Mucosa of descending colon (tissue), 3 donors: ENCODE results near the gene PITHD1. TPM values are rescaled to one million over a fixed set of nuclear protein-coding genes. Genes with fewer than 3 reads are reported as not detected.

Source experiments
- ATAC-seq: fragments of 200-7000 bp; cut with Tn5 transposase; one replicate; pipeline ENCODE4 v1.9.1; 2020; ENCODE audit warnings: mild to moderate bottlenecking, moderate library complexity
- DNase-seq, 3 donors: peaks; one replicate each; pipeline ENCODE4 v3.0.0-alpha.2; 2020
- H3K36me3 ChIP-seq: fragments of 200-600 bp; one replicate; pipeline ENCODE4 v1.8.0; 2021; ENCODE audit warnings: low read depth, mild to moderate bottlenecking
- H3K4me1 ChIP-seq: fragments of 200-600 bp; one replicate; pipeline ENCODE4 v1.8.0; 2021; ENCODE audit warnings: low read depth, mild to moderate bottlenecking
- H3K4me3 ChIP-seq: fragments of 200-600 bp; one replicate; pipeline ENCODE4 v1.8.0; 2021; ENCODE audit warnings: mild to moderate bottlenecking
- H3K9me3 ChIP-seq: fragments of 200-600 bp; one replicate; pipeline ENCODE4 v1.8.0; 2021; ENCODE audit warnings: mild to moderate bottlenecking
- intact Hi-C, 2 donors: fragments of 100-400 bp; cut with DNase I in 1 of 2; cut with micrococcal nuclease in 1 of 2; formaldehyde crosslinking; loops; one replicate each; pipeline versions ENCODE4 v1.11.0 to v1.11.1; 2022; cut with DNase I, micrococcal nuclease
- total RNA-seq, 3 donors: library from RNA; stranded (reverse); fragmentation: NEBNext Ultra II Directional in 2 of 3; extraction: Animal tissue kit (Norgen Biotek cat#: 25700) in 2 of 3; gene quantifications; one replicate each; pipeline versions ENCODE4 v1.2.1 to v1.2.4, GENCODE V29; 2021 to 2023
- TF ChIP-seq, protein P1 (sequence below): fragments of 200-600 bp; IDR thresholded peaks from one replicate; pipeline ENCODE4 v1.8.0; 2022; ENCODE audit warnings: antibody characterized with exemption, mild to moderate bottlenecking
- donor health status: DM: no; HTN: no; CAD: no; lungs with moderate emphysema.
- donor health status: DM: no; HTN: no; CAD: no.
- donor health status: DM: no; HTN: yes; CAD: no.

PITHD1 gene
- total RNA-seq, 3 donors from 2014 or later: 38.9 to 53.2 (median 39.6) TPM

DNA sequence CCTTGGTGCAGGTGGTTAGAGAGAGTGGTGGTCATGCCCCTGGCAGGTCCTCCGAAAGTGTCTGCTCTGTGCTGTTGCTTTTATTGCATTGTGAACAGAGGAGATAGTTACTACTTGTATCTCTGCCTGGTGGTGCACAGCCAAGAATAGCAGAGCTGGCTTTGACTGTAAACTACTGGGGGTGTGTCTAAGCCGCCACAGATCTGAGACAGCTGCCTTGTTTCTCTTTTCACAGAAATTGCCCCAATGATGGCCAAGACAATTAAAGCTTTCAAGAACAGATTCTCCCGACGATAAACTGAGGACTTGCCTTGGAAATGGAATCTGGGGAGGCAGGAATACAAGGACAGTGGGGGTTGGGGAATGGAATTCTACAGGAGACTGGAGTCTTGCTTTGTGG lies 18.9 kb upstream of the PITHD1 start:
- TF ChIP-seq, protein P1, sequence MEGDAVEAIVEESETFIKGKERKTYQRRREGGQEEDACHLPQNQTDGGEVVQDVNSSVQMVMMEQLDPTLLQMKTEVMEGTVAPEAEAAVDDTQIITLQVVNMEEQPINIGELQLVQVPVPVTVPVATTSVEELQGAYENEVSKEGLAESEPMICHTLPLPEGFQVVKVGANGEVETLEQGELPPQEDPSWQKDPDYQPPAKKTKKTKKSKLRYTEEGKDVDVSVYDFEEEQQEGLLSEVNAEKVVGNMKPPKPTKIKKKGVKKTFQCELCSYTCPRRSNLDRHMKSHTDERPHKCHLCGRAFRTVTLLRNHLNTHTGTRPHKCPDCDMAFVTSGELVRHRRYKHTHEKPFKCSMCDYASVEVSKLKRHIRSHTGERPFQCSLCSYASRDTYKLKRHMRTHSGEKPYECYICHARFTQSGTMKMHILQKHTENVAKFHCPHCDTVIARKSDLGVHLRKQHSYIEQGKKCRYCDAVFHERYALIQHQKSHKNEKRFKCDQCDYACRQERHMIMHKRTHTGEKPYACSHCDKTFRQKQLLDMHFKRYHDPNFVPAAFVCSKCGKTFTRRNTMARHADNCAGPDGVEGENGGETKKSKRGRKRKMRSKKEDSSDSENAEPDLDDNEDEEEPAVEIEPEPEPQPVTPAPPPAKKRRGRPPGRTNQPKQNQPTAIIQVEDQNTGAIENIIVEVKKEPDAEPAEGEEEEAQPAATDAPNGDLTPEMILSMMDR: no peak
- ATAC-seq (peak; percentile 36), DNase-seq (no peak)
- Histone ChIP-seq H3K36me3 (peaks cover 26% of the 10 kb centered on the region), H3K9me3 (no peaks in the 10 kb centered on the region), H3K4me3 (no peak overlapping the region), H3K4me1 (no peaks in the 10 kb centered on the region)
- intact Hi-C loops: no loop called here

DNA sequence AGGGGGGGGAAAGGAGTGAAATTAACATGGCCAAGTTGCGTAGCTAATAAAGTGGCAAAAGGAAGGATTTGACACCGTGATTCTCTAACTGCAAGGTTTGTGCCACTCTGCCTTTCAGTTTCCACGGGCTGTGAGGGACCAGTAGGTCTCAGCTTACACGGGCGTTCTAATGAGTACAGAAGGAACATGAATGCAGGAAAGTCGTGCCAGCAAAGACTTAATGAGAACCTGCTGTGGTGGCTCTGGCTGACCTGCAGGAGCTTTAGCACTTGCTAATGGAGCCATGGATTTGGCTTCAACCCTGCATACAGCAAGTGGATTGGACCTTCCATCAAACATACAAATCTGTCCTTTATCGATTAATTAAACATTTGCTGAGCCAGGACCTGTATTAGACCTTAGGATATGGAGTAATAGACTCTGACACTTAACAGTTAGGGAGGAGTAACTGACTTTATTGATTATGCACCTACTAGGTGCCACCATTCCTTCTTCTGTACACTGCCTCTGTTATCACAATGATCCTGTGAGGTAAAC lies 15.1 kb upstream of the PITHD1 start:
- Histone ChIP-seq H3K36me3 (peaks cover 11% of the 10 kb centered on the region), H3K4me1 (no peaks in the 10 kb centered on the region), H3K4me3 (no peak overlapping the region), H3K9me3 (no peaks in the 10 kb centered on the region)
- ATAC-seq (no peak), DNase-seq (no peak)
- intact Hi-C loops: no loop called here
- TF ChIP-seq, protein P1: no peak

DNA sequence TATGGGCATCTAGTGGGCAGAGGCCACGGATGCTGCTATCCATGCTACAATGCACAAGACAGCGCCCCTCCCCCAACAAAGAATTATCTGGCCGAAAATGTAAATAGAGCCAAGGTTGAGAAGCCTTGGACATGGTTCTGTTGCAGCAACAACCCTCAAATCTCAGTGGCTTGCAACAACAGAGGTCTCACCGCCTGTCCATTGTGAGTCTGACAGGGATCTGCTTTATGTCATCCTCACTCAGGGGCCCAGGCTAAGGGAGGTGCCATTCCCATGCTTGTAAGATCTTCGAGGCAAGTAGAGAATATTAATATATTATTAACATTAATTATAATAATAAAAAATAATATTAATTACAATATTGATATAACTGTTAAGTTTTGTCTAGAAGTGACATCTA lies 9.5 kb upstream of the PITHD1 start:
- intact Hi-C loops: no loop called here
- no peak overlapping the region for H3K4me3 ChIP-seq
- no peaks in the 10 kb centered on the region for H3K9me3 ChIP-seq
- H3K36me3 ChIP-seq: no peaks in the 10 kb centered on the region
- no peak for DNase-seq
- no peak for ATAC-seq
- no peaks in the 10 kb centered on the region for H3K4me1 ChIP-seq
- TF ChIP-seq, protein P1: no peak

DNA sequence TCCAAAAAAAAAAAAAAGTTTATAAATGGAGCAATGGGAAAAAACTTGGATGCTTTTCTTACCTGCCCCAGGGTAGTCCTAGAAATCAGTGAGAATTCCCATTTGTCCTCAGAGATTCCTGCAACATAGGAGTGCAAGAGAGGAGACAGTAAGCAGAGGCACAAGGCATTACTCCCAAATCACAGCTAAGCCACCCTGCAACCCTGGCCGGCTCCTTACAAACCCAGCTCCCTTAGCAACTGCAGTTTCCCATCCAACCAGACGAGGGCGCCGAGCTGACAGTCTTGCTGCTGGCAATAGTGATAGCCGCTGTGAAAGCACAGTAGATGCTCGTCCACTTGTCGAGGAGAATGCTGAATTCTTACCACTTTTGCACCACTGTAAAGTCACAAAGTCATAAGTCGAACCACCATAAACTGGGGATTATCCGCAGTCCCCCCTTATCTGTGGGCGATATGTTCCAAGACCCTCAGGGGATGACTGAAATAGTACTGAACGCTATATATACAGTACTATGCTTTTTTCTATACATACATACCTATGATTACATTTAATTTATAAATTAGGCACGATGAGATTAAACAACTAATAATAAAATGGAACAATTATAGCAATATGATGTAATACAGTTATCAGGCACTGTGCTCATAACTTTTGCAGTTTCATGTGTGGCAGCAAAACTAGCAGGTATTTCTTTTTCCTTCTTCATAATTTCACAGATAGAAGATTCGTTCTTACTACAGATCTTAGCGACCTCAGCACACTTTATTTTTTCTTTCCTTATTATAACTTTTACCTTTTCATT lies 6.0 kb upstream of the PITHD1 start:
- intact Hi-C loops: loop anchor here (5.0 to 10.0 kb wide), 2 partner anchors 143 to 145 kb away; partner anchors contain the start of gene CNR2 (in 1 of the 2)
- H3K36me3 ChIP-seq: no peaks in the 10 kb centered on the region
- no peak overlapping the region for H3K4me3 ChIP-seq
- no peaks in the 10 kb centered on the region for H3K9me3 ChIP-seq
- ATAC-seq: peak; percentile 98
- TF ChIP-seq, protein P1: peak; percentile 90
- peak; percentile 86 to 96 (median 92) for DNase-seq
- H3K4me1 ChIP-seq: peaks cover 6% of the 10 kb centered on the region

DNA sequence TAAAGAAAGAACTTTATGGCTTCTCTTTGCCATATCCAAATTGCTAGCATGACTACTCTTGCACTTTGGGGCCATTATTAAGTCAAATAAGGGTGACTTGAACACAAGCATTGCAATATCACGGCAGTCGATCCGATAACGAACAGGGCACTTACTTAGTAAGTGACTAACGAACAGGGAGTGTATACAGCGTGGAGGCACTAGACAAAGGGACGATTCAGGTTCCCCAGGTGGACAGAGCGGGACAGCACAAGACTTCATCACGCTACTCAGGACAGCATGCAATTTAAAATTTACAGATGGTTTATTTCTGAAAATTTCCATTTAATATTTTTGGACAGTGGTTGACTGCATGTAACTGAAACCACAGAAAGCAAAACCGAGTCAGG lies 5.4 kb upstream of the PITHD1 start:
- DNase-seq (no peak), ATAC-seq (no peak)
- intact Hi-C loops: loop anchor here (5.0 to 10.0 kb wide), 2 partner anchors 142 to 144 kb away; partner anchors contain the start of gene CNR2 (in 1 of the 2)
- H3K9me3 ChIP-seq: no peaks in the 10 kb centered on the region
- no peak overlapping the region for H3K4me3 ChIP-seq
- no peaks in the 10 kb centered on the region for H3K36me3 ChIP-seq
- H3K4me1 ChIP-seq: peaks cover 11% of the 10 kb centered on the region
- TF ChIP-seq, protein P1: no peak
